IMR-90 (cell line): Measurements from ENCODE around the gene ETFA. TPM values are rescaled to one million over a fixed set of nuclear protein-coding genes. Genes with fewer than 3 reads are reported as not detected.

Experiments used
- ATAC-seq: fragments of 200-7000 bp; cut with Tn5 transposase; 2 replicates; pipeline ENCODE4 v1.9.1; 2020; ENCODE audit warnings: low read depth, mild to moderate bottlenecking, moderate library complexity
- BruUV-seq: library from RNA; stranded (reverse); fragments of 400-500 nt; replicated peaks from 2 replicates; lab custom pipeline; 2021; lab: Mats Ljungman, UMichigan
- CTCF ChIA-PET: fragments of 300-600 bp; formaldehyde crosslinking; extraction: SDS; loops from one replicate; lab custom pipeline; 2021; ENCODE audit warnings: antibody characterized with exemption; lab: Yijun Ruan, JAX
- POLR2A ChIA-PET: fragments of 300-600 bp; sonication (Branson Sonifier 250); formaldehyde crosslinking; loops from one replicate; lab custom pipeline; 2022; ENCODE audit warnings: antibody characterized with exemption; ENCODE audit not compliant: unreplicated experiment; lab: Charles Lee
- DNase-seq: peaks from one replicate; pipeline ENCODE4 v3.0.0; 2013
- H2AFZ ChIP-seq: replicated peaks from 2 replicates; pipeline ENCODE3; 2013; ENCODE audit warnings: low read length, mild to moderate bottlenecking; ENCODE audit not compliant: poor library complexity
- H2AK5ac ChIP-seq: 2 replicates; pipeline ENCODE4 v1.6.1; 2013; ENCODE audit warnings: low read depth, low read length, inconsistent platforms
- H2AK9ac ChIP-seq: replicated peaks from 2 replicates; pipeline ENCODE3; 2013; ENCODE audit warnings: mild to moderate bottlenecking, low read depth, low read length, moderate library complexity; ENCODE audit not compliant: poor library complexity
- H2BK120ac ChIP-seq: 2 replicates; pipeline ENCODE4 v1.6.1; 2013; ENCODE audit warnings: low read depth, low read length, inconsistent platforms
- H2BK15ac ChIP-seq: 3 replicates; pipeline ENCODE4 v1.6.1; 2013; ENCODE audit warnings: low read depth, low read length, inconsistent platforms
- H2BK20ac ChIP-seq: 2 replicates; pipeline ENCODE4 v1.6.1; 2013; ENCODE audit warnings: low read depth, mild to moderate bottlenecking, inconsistent platforms, low read length, moderate library complexity
- H2BK5ac ChIP-seq: 2 replicates; pipeline ENCODE4 v1.6.1; 2013; ENCODE audit warnings: mild to moderate bottlenecking, low read depth, low read length, inconsistent platforms; ENCODE audit not compliant: poor library complexity, severe bottlenecking
- H3K14ac ChIP-seq: replicated peaks from 2 replicates; pipeline ENCODE4 v1.6.1; 2013; ENCODE audit warnings: low read depth, low read length, inconsistent platforms
- H3K18ac ChIP-seq: 2 replicates; pipeline ENCODE4 v1.6.1; 2013; ENCODE audit warnings: low read depth, low read length, control low read depth
- H3K23ac ChIP-seq: 2 replicates; pipeline ENCODE4 v1.6.1; 2013; ENCODE audit warnings: low read depth, low read length, inconsistent platforms
- H3K27ac ChIP-seq: 2 replicates; pipeline ENCODE4 v1.5.1; 2013; ENCODE audit warnings: mild to moderate bottlenecking, control low read depth, low read length; ENCODE audit not compliant: insufficient read depth
- H3K27me3 ChIP-seq: 2 replicates; pipeline ENCODE4 v1.6.1; 2013; ENCODE audit warnings: low read length; ENCODE audit not compliant: control insufficient read depth, insufficient read depth
- H3K36me3 ChIP-seq: 2 replicates; pipeline ENCODE4 v1.6.1; 2013; ENCODE audit warnings: low read length, mixed read lengths; ENCODE audit not compliant: control insufficient read depth, insufficient read depth
- H3K4ac ChIP-seq: 2 replicates; pipeline ENCODE4 v1.6.1; 2013; ENCODE audit warnings: low read depth, low read length, inconsistent platforms
- H3K4me1 ChIP-seq: 2 replicates; pipeline ENCODE4 v1.6.1; 2013; ENCODE audit warnings: low read length, mixed read lengths; ENCODE audit not compliant: control insufficient read depth, insufficient read depth
- H3K4me2 ChIP-seq: 2 replicates; pipeline ENCODE4 v1.6.1; 2013; ENCODE audit warnings: low read depth, mild to moderate bottlenecking, control low read depth, low read length, moderate library complexity
- H3K4me3 ChIP-seq: 2 replicates; pipeline ENCODE4 v1.5.1; 2013; ENCODE audit warnings: low read depth, mild to moderate bottlenecking, control low read depth, low read length, moderate library complexity; ENCODE audit not compliant: insufficient read depth
- H3K56ac ChIP-seq: 2 replicates; pipeline ENCODE4 v1.6.1; 2013; ENCODE audit warnings: low read length, inconsistent platforms; ENCODE audit not compliant: insufficient read depth; ENCODE audit errors: extremely low read depth
- H3K79me1 ChIP-seq, 2 experiments: 2 replicates each; pipeline ENCODE4 v1.6.1; 2013; ENCODE audit warnings: low read length in 2 of 2, inconsistent platforms in 1 of 2, low read depth in 1 of 2
- H3K9ac ChIP-seq: 2 replicates; pipeline ENCODE4 v1.6.1; 2013; ENCODE audit warnings: low read depth, low read length, control low read depth
- H3K9me1 ChIP-seq: 2 replicates; pipeline ENCODE4 v1.6.1; 2013; ENCODE audit warnings: low read length, inconsistent platforms; ENCODE audit not compliant: insufficient read depth
- H3K9me3 ChIP-seq: 2 replicates; pipeline ENCODE4 v1.6.1; 2013; ENCODE audit warnings: low read length; ENCODE audit not compliant: control insufficient read depth, insufficient read depth
- H4K20me1 ChIP-seq: 2 replicates; pipeline ENCODE4 v1.6.1; 2013; ENCODE audit warnings: low read length, inconsistent platforms; ENCODE audit not compliant: insufficient read depth
- H4K5ac ChIP-seq: 2 replicates; pipeline ENCODE4 v1.6.1; 2013; ENCODE audit warnings: mild to moderate bottlenecking, low read depth, low read length, control low read depth
- H4K8ac ChIP-seq, 2 experiments: 2 replicates each; pipeline ENCODE4 v1.6.1; 2013; ENCODE audit warnings: low read depth in 2 of 2, low read length in 2 of 2, control low read depth in 1 of 2, inconsistent platforms in 1 of 2
- H4K91ac ChIP-seq: 2 replicates; pipeline ENCODE4 v1.6.1; 2013; ENCODE audit warnings: low read depth, low read length, inconsistent platforms; ENCODE audit not compliant: insufficient read depth
- BHLHE40 ChIP-seq: fragments of 150-350 bp; IDR thresholded peaks from 2 replicates; pipeline ENCODE4 v1.6.1; 2016; ENCODE audit warnings: mild to moderate bottlenecking, low read depth, low read length
- CEBPB ChIP-seq: IDR thresholded peaks from 2 replicates; pipeline ENCODE4 v1.6.1; 2012; ENCODE audit warnings: low read depth, low read length, improper control_type of control experiment
- CHD1 ChIP-seq: IDR thresholded peaks from 2 replicates; pipeline ENCODE4 v1.6.1; 2012; ENCODE audit warnings: low read depth, low read length, improper control_type of control experiment
- CTCF ChIP-seq: conservative IDR thresholded peaks from 2 replicates; pipeline ENCODE4 v1.5.1; 2012; ENCODE audit warnings: mild to moderate bottlenecking, low read depth, low read length, improper control_type of control experiment
- MAZ ChIP-seq: IDR thresholded peaks from 2 replicates; pipeline ENCODE4 v1.6.1; 2012; ENCODE audit warnings: low read depth, mild to moderate bottlenecking, low read length, improper control_type of control experiment, moderate library complexity, borderline replicate concordance
- NFE2L2 ChIP-seq: fragments of 150-350 bp; IDR thresholded peaks from 2 replicates; pipeline ENCODE4 v1.6.1; 2016; ENCODE audit warnings: low read depth, mild to moderate bottlenecking, low read length
- POLR2A ChIP-seq: IDR thresholded peaks from 2 replicates; pipeline ENCODE4 v1.6.1; 2012; ENCODE audit warnings: mild to moderate bottlenecking, low read depth, low read length
- RAD21 ChIP-seq: IDR thresholded peaks from 2 replicates; pipeline ENCODE4 v1.6.1; 2012; ENCODE audit warnings: low read length, improper control_type of control experiment
- RCOR1 ChIP-seq: IDR thresholded peaks from 2 replicates; pipeline ENCODE4 v1.6.1; 2012; ENCODE audit warnings: mild to moderate bottlenecking, low read length, improper control_type of control experiment; ENCODE audit not compliant: insufficient replicate concordance
- SMC3 ChIP-seq: fragments of 150-350 bp; IDR thresholded peaks from 2 replicates; pipeline ENCODE4 v1.6.1; 2016; ENCODE audit warnings: low read depth, mild to moderate bottlenecking, antibody characterized with exemption, low read length, moderate library complexity
- USF2 ChIP-seq: fragments of 150-350 bp; IDR thresholded peaks from 2 replicates; pipeline ENCODE4 v1.6.1; 2017; ENCODE audit warnings: mild to moderate bottlenecking, antibody characterized with exemption, low read length, low read depth
- WGBS, 2 experiments: methylation state at CpG; one replicate each; pipeline versions ENCODE4 v1.1.5 to v1.1.7; 2013; ENCODE audit warnings: missing lambda C conversion rate in 2 of 2; ENCODE audit not compliant: insufficient read length in 1 of 2; ENCODE audit errors: extremely low coverage in 2 of 2; 5-methylcytosine and 5-hydroxymethylcytosine counted together
- dilution Hi-C: fragments of 300-500 bp; cut with HindIII; formaldehyde crosslinking; loops from one replicate; pipeline ENCODE4 v1.14.3; 2018; ENCODE audit warnings: low sequenced_read_pairs; ENCODE audit not compliant: unreplicated experiment
- in situ Hi-C: fragments of 300-500 bp; cut with MboI; formaldehyde crosslinking; loops from 3 replicates; pipeline ENCODE4 v1.14.3; 2019; ENCODE audit warnings: low sequenced_read_pairs, inconsistent platforms, mixed read lengths
- intact Hi-C: fragments of 100-400 bp; cut with micrococcal nuclease; formaldehyde crosslinking; loops from 2 replicates; pipeline ENCODE4 v1.10.0; 2022
- polyA plus RNA-seq, 3 experiments: library from polyadenylated mRNA; depleted of rRNA; stranded (reverse); fragments of >200 nt; gene quantifications; 2 replicates each; pipeline ENCODE4 v1.2.3, GENCODE V29; 2012; ENCODE audit warnings: low replicate concordance in 1 of 3
- total RNA-seq: library from RNA; depleted of rRNA; stranded (reverse); fragments of >200 nt; gene quantifications from 2 replicates; pipeline ENCODE4 v1.2.3, GENCODE V29; 2012

The ETFA gene
- total and polyA plus RNA-seq, 2 of the 4 experiments (the other 2 are of a cell fraction): 115 to 172 TPM

GRCh38 chr15:76353903-76354302 lies 42.6 kb upstream of the ETFA start:
- TF ChIP-seq NFE2L2 (no peak), USF2 (no peak), MAZ (no peak), BHLHE40 (no peak), CTCF (no peak), CHD1 (no peak), SMC3 (no peak), RCOR1 (no peak), RAD21 (no peak), CEBPB (no peak), POLR2A (no peak)
- Histone ChIP-seq H3K79me1 (no peaks in the 10 kb centered on the region), H2BK120ac (no peak overlapping the region), H3K4ac (no peak overlapping the region), H3K27ac (no peak overlapping the region), H3K36me3 (no peaks in the 10 kb centered on the region), H3K27me3 (no peaks in the 10 kb centered on the region), H2AK5ac (no peak overlapping the region), H4K8ac (no peak overlapping the region), H4K5ac (no peak overlapping the region), H3K56ac (no peak overlapping the region), H3K4me1 (no peaks in the 10 kb centered on the region; the same call in 1 of the 2 replicates), H2AFZ (no peak overlapping the region), H4K91ac (no peak overlapping the region), H2AK9ac (no peak overlapping the region), H3K14ac (no peak overlapping the region), H3K23ac (no peak overlapping the region), H3K9me3 (no peaks in the 10 kb centered on the region), H2BK5ac (no peak overlapping the region), H2BK20ac (no peak overlapping the region), H3K9ac (no peak overlapping the region), H3K9me1 (no peaks in the 10 kb centered on the region; the same call in 1 of the 2 replicates), H2BK15ac (no peak overlapping the region), H3K4me2 (no peak overlapping the region), H3K18ac (no peak overlapping the region), H4K20me1 (no peaks in the 10 kb centered on the region), H3K4me3 (no peak overlapping the region)
- ChIA-PET POLR2A (no interaction called here), CTCF (no interaction called here)
- BruUV-seq: no TSS peak
- dilution Hi-C loops (no loop called here), intact Hi-C loops (no loop called here), in situ Hi-C loops (no loop called here)
- WGBS, 2 experiments: 83% methylated on average over 1 of the region's 10 CpGs; no CpG with 5 or more reads in 1 of the 2 experiments
- ATAC-seq: no peak
- DNase-seq: no peak
